GM21723 (cell line): Measurements from ENCODE around the gene SPHK2.
A peak's percentile ranks its signal among the peaks of the same experiment; 100 is the strongest.
"Not testable (repeated sequence)": the region's sequence is repeated elsewhere in the genome, so short reads cannot be mapped to it uniquely, and the experiment has no call there.

Experiments
- ATAC-seq: cut with Tn5 transposase; IDR thresholded peaks from one replicate; pipeline ENCODE4 v1.9.1; 2021; ENCODE audit warnings: mild to moderate bottlenecking, moderate library complexity; ENCODE audit not compliant: unreplicated experiment

SPHK2 gene

DNA sequence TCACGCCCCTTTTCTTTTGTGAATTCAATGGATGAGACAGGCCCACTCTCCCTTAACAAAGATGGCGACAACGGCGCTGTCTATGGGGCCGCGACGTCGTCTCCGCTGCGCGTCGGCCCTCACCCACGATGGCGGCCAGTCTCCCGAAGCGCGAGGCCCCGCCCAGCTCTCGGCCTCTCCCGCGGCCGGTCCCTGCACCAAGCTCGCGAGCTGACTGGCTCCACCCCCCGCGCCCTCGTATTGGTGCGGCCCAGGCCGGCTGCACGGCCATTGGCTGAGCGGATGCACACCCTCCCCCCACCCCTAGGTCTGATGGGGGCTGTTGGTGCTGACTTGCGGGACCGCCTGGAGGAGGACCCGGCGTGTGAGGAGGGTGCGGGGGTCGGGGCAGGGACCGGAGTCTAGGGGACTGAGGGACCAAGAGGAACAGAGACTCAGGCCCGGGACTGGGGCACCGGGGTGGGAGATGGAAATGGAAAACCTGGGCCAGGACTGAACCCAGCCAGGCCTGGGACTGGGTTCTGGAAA is 4.8 kb downstream of the SPHK2 start:
- ATAC-seq, result peak; percentile 58

DNA sequence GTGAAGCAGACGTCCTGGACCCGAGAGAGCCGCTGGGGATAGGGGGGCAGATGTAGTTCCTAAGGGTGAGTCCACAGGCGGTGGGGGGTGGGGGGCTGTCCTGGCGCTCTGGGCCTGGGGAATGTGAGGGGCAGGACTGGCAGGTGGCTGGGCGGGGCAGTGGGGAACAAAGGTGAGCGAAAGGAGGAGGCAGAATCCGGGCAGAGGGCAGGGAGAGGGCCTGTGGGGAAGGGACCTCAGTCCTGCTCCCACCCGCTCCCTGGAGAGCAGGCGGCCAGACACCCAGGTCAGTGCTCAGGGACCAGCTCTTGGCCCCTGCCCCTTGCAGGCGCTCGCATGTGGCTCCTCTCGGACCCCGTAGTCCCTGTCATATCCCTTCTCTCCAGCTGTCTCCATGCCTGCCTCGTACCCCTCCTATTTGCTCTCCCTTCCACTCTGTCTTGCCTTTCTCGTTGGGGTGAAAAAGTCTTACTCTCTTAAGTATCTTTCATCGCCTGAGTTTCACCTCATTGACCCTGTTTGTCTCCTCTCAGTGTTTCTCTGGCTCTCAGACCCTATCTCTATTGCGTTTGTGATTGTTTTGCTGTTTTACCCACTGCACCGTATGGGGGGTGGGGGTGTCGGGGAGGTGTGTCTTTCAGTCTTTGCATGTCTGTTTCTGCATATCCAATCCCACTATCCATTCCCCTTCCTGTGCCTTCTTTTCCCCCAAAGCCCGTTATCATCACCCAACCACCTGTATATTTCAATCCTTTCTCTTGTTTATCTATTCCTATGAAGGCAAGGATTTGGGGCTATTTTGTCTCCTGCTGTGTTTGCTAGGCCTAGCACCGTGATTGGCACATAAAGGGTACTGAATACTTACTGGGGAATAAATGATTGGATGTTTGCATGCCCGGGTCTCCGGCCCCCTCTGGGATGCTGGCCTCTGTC is 5.8 kb downstream of the SPHK2 start:
- no peak for ATAC-seq

DNA sequence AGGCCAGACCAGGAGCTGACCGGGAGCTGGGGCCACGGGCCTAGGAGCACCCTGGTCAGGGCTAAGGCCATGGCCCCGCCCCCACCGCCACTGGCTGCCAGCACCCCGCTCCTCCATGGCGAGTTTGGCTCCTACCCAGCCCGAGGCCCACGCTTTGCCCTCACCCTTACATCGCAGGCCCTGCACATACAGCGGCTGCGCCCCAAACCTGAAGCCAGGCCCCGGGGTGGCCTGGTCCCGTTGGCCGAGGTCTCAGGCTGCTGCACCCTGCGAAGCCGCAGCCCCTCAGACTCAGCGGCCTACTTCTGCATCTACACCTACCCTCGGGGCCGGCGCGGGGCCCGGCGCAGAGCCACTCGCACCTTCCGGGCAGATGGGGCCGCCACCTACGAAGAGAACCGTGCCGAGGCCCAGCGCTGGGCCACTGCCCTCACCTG is 6.6 kb downstream of the SPHK2 start:
- no peak for ATAC-seq

DNA sequence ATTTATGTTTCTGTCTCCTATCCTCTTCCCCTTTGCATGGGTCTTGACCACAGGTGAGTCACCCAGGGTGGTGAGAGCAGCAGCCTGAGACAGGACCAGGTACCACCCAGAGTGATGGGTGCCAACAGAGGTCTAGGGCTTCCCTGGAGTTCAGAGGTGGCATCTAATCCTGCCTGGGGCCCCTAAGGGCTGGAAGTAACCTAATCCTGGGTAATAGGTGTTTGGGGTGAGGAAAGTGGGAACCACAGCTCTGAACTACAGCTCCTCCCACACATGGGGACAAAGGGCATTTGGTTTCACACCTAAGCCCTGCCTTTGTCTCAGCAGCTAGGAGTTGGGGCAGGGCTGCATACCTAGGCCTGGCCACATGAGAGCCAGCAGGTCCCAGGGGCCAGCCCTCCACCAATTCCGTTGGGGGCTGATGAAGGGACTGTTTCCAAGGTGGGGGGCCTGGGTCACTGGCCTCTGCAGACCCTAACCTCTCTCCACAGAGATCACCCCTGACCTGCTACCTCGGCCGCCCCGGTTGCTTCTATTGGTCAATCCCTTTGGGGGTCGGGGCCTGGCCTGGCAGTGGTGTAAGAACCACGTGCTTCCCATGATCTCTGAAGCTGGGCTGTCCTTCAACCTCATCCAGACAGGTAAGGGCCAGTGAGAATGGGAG is 8.0 kb downstream of the SPHK2 start:
- no peak for ATAC-seq

DNA sequence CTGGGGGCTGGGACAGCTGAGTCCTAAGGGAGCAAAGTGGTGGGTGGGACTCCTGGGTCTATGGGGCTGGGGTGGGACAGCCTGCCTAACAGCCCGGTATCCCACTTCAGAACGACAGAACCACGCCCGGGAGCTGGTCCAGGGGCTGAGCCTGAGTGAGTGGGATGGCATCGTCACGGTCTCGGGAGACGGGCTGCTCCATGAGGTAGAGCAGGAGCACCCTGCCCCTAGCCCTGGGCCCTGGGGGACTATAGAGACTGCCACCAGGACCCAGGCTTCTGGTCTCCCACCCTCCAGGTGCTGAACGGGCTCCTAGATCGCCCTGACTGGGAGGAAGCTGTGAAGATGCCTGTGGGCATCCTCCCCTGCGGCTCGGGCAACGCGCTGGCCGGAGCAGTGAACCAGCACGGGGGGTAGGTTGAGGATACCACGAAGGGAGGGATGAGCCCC is 8.6 kb downstream of the SPHK2 start:
- no peak for ATAC-seq

DNA sequence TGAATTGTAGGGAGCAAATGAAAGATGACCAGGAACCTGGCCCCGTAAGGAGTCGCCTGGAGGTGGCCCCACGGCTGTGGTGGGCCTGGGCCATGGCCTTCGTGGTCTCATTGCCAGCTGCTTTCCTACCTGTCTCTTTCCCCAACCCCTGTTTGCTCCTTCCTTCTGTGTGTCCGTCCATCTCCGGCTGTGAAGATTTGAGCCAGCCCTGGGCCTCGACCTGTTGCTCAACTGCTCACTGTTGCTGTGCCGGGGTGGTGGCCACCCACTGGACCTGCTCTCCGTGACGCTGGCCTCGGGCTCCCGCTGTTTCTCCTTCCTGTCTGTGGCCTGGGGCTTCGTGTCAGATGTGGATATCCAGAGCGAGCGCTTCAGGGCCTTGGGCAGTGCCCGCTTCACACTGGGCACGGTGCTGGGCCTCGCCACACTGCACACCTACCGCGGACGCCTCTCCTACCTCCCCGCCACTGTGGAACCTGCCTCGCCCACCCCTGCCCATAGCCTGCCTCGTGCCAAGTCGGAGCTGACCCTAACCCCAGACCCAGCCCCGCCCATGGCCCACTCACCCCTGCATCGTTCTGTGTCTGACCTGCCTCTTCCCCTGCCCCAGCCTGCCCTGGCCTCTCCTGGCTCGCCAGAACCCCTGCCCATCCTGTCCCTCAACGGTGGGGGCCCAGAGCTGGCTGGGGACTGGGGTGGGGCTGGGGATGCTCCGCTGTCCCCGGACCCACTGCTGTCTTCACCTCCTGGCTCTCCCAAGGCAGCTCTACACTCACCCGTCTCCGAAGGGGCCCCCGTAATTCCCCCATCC is 9.4 kb downstream of the SPHK2 start:
- ATAC-seq, result no peak

DNA sequence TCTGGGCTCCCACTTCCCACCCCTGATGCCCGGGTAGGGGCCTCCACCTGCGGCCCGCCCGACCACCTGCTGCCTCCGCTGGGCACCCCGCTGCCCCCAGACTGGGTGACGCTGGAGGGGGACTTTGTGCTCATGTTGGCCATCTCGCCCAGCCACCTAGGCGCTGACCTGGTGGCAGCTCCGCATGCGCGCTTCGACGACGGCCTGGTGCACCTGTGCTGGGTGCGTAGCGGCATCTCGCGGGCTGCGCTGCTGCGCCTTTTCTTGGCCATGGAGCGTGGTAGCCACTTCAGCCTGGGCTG is 9.9 kb downstream of the SPHK2 start:
- no peak for ATAC-seq

DNA sequence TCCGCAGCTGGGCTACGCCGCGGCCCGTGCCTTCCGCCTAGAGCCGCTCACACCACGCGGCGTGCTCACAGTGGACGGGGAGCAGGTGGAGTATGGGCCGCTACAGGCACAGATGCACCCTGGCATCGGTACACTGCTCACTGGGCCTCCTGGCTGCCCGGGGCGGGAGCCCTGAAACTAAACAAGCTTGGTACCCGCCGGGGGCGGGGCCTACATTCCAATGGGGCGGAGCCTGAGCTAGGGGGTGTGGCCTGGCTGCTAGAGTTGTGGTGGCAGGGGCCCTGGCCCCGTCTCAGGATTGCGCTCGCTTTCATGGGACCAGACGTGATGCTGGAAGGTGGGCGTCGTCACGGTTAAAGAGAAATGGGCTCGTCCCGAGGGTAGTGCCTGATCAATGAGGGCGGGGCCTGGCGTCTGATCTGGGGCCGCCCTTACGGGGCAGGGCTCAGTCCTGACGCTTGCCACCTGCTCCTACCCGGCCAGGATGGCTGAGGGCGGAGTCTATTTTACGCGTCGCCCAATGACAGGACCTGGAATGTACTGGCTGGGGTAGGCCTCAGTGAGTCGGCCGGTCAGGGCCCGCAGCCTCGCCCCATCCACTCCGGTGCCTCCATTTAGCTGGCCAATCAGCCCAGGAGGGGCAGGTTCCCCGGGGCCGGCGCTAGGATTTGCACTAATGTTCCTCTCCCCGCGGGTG is 10.4 kb downstream of the SPHK2 start:
- no peak for ATAC-seq

DNA sequence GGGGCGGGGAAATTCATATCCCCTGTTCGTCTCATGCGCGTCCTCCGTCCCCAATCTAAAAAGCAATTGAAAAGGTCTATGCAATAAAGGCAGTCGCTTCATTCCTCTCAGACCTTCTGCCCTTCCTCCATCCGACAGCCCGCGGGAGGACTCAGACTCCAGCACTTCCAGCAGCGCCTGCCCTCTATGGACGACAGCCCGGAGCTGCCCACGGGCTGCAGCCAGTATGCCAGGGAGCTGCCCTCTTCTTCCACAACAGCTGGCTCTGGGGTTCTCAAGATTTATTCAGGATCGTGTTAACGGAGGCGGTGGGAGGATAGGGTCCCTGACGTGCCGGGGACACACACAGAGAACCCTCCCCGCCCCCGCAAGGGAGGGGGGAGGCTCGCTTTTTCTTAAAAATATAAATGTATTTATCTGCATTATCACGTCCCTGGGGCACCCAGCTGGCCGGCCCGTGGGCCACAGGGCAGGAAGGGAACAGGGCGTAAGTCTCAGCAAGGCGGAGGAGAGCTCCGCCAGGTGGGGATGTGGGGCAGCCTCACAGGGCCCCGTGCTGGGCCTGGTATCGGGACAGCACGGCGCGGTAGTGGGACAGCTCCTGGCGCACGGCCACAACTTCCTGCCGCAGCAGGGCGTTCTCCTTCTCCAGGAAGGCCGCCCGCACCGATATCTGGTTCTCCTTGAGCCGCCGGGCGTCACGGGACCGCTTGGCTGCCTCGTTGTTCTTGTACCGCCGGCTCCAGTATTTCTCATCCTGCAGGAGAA is 11.2 kb downstream of the SPHK2 start:
- no peak for ATAC-seq

DNA sequence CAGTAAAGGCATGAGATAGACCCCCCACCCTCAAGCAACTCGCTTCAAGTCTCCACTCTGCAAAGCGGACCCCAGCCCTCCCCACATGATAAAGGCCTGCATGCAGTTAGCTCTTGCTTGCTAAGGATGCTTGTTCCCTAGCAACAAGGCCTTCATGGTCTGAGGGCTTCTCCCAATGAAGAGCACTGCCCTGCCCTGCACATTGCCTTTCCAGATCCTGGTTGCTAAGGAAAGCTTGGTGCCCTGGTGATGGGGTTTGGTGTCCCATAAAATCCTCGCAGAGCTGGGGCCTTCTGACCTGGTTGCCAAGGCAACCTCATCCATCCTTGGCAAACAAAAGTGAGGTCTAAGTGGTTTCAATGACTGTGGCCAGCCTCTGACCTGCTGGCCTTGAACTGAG is 11.9 kb downstream of the SPHK2 start:
- no peak for ATAC-seq

DNA sequence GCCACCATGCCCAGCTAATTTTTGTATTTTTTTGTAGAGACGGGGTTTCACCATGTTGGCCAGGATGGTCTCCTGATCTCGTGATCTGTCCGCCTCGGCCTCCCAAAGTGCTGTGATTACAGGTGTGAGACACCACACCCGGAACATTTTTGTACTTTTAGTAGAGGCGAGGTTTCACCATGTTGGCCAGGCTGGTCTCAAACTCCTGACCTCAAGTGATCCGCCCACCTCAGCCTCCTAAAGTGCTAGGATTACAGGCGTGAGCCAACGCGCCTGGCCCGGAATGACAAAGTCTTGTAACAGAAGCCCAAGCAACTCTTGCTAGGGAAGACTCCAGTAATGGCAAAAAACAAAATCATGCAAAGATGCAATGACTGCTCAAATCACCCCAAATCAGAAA is 13.0 kb downstream of the SPHK2 start:
- not testable (repeated sequence) for ATAC-seq

DNA sequence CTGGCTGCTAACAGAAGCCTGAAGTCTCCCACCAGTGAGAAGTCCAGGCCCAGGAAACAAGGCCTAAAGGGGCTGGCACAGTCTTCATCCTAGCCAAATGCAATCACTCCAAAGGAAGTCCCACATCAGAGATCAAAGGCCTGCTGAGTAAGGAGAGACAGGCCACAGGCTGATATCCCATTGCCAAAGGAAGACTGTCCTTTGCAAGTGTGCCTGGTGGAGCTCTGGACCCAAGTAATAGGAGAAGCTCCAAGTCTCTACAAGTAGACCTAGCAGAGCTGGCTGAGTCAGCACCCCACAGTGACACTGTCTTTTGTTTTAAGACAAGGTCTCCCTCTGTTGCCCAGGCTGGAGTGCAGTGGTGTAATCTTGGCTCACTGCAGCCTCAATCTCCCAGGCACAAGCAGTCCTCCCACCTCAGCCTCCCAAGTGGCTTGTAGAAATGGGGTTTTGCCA is 13.4 kb downstream of the SPHK2 start:
- no peak for ATAC-seq

DNA sequence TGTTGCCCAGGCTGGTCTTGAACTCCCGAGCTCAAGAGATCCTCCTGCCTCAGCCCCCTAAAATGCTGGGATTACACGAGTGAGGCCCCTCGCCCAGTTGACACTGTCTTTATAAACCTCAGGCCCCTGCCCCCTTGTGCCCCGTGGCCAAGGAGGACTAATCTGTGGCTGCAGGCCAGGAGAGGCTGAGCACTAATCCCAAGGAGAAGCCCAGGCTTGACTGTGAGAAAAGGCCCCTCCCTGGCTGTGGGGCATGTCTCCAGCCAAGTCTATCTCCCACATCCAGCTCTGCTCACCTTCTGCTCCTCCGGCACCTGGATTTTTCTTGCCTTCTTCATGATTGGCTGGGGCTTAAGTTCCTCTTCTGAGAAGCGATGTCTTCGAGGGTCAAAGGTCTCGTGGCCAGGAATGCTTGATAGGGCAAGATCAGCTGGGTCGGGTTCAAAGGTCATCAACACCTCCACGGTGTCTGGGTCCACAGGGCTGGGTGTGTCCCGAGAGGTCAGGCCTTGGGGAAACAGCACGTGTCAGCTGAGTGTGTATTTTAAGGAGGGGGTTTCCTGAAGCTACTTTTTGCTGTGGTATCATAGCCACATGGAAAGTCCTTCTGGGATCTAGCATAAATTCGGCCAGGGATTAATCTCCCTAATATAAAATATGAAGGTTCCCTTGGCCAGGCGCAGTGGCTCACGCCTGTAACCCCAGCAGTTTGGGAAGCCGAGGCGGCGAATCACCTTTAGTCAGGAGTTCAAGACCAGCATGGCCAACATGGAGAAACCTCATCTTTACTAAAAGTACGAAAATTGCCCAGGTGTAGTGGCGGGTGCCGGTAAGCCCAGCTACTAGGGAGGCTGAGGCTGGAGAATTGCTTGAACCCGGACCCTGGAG is 14.1 kb downstream of the SPHK2 start:
- no peak for ATAC-seq

DNA sequence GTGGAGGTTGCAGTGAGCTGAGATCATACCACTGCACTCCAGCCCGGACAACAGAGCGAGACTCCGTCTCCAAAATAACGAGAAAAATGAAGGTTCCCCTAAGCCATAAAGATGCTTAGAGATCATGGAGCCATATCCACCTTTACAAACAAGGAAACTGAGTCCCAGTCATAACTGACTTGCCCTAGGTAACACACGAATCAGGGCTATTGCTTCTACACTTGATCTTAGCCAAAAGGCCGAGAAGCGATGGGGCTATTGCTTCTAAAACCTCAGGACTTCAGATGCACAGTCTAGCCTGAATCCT is 14.7 kb downstream of the SPHK2 start:
- no peak for ATAC-seq

DNA sequence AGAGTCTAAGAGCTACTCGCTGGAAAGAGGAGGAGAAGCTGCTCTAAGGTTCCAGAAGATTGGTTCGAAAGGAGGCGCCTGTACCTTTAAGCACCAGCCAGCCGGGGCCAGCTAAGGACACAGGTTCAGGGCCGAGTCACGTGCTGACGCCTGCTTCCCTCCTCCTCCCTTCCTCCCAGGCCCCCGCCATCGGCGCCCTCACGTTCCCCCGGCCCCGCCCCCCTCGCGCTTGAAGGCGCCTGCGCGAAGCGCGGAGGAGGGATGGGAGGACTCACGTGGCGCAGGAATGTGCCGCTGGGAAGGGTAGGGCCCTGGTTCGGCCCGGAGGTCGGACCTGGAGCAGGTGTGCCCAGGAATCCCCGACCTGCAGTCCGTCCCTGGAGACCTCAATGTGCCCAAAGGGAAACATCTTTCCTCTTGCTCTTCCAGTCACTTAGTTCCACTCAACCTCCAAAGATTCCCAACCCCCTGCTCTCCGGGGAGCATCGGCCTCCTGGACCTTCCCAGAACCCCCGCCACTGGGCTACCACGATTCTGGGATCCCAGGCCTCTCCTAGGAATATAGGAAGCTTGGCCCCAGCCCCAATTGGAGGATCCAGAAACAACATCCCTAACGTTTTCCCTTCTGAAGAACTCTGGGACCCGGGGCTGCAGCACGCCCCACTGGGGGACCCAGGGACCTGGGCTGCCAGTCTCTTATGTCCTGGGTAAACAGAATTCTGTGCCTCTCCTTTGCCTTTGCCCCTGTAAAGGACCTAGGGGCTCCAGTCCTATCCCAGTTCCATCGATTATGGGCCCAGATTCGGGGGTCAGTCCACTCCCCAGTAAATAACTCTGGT is 15.3 kb downstream of the SPHK2 start:
- ATAC-seq, result peak; percentile 35

DNA sequence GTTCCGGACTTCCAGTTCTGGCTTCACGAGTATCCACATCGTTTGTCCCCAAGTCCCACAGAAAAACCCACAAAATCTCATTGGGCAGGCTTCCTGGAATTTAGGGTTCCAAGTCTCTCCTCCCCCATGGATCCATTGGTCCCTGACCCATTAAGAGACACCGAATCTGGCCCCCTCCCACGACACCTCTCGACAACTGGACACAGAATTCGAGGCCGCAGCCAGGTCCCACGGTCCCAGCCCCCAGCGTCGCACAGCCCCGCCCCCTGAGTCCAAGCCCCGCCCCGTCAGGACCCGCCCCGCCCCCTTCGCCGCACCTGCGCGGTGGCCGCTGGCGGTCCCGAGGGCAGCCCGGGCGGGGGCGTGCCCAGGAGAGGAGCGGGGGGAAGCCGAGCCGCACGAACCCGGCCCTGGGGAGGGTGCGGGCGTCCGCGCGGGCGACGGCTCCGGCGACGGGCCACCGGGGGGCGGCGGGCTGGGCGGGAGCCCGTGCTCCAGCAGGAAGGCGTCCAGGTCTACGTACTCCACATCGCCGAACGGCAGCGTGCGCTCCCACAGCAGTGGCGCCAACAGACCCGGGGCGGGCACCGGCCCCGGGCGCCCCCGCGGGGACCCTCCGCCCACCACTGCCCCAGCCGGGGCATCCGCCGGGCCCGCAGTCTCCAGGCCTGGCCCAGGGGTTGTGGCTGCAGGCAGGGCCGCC is 16.1 kb downstream of the SPHK2 start:
- ATAC-seq, result no peak
